Muscle of back (tissue), 11 donors: ENCODE measurements around the gene SLTM. TPM values are rescaled to one million over a fixed set of nuclear protein-coding genes. Genes with fewer than 3 reads are reported as not detected.
A peak's percentile ranks its signal among the peaks of the same experiment; 100 is the strongest.
"Not testable (repeated sequence)": the region's sequence is repeated elsewhere in the genome, so short reads cannot be mapped to it uniquely, and the experiment has no call there.

ENCODE experiments used
- DNase-seq, 3 donors: peaks; one replicate each; pipeline versions ENCODE4 v3.0.0 to v3.0.0-alpha.2; 2013
- polyA plus RNA-seq, 10 donors: library from polyadenylated mRNA; unstranded; fragments of 120-200 nt; gene quantifications; one replicate each; pipeline ENCODE4 v1.2.1, GENCODE V29; 2013; ENCODE audit not compliant: insufficient read length in 10 of 10

SLTM gene
- polyA plus RNA-seq, 10 donors: 48.8 to 81.5 (median 65.0) TPM

GRCh38 chr15:58931987-58932588, 1.4 kb downstream of the SLTM start:
- DNase-seq: peak; percentile 22 to 52 (median 25)

- no peak for DNase-seq
Measured at GRCh38 chr15:58929891-58930416, 3.5 kb downstream of the SLTM start.

GRCh38 chr15:58926823-58927222, 6.7 kb downstream of the SLTM start:
- no peak for DNase-seq

DNA sequence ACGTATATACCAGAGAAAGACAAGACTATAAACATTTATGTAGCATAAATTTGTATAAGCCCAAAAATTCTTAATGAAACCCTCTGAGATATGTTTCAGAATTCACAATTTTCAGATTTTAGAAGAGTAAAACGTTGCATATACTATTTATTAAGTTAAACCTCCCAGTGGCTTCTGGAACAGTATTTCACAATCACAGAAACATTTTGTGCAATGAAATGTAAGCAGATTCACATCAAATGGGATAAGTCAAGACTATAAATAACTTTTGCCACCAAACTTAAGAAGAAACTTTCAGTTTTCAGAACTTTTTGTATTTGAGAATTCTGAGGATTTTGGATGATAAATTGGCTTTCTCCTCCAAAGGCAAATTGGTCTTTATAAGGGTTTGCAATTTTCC, 9.2 kb downstream of the SLTM start:
- peak in 1 of 3 donors; percentile 12 for DNase-seq

DNA sequence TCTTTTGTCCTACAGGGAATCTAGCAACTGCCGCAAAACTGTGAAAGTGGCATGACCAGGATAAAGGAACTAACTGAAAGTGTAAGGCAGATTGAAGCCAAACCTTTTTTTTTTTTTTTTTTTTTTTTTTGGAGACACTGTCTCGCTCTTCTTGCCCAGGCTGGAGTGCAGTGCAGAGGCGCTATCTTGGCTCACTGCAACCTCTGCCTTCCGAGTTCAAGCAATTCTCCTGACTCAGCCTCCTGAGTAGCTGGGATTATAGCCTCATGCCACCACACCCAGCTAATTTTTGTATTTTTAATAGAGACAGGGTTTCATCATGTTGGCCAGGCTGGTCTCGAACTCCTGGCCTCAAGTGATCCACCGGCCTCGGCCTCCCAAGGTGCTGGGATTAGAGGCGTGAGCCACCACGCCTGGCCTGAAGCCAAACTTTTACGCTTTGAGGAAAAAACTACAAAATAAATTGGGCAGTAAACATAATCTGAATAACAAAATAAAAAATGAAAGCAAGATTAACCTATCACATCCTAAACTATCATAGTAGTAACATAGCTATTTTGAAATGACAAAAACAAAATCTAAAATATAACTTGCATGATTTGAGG, 9.7 kb downstream of the SLTM start:
- no peak for DNase-seq

- DNase-seq: no peak
Measured at GRCh38 chr15:58923284-58923683, 10.2 kb downstream of the SLTM start.

GRCh38 chr15:58921267-58921790, 12.2 kb downstream of the SLTM start:
- DNase-seq: no peak

- DNase-seq: not testable (repeated sequence)
Measured at GRCh38 chr15:58920447-58920846, 13.0 kb downstream of the SLTM start.

- no peak for DNase-seq
Measured at GRCh38 chr15:58919232-58919631, 14.2 kb downstream of the SLTM start.

DNA sequence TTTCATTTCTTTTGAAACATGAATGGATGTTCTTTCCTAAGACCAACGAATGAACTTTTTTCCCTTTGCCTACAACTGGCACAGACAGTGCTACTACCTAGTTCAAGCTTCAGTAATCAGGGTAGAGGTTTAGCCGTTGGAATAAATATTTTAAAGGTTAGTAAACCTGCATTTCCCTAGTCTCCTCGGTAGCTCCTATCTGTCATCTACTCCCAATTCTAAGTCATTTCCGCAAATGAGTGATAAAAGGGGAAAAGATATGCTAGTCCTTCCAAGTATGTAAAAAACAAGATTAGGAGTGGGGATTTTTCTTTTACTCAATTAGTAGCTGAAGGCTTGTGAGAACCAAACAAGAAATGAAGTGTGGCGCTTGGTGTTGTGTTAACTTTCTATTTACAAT, 15.2 kb downstream of the SLTM start:
- no peak for DNase-seq

- DNase-seq: not testable (repeated sequence)
Measured at GRCh38 chr15:58917613-58918129, 15.8 kb downstream of the SLTM start.

DNA sequence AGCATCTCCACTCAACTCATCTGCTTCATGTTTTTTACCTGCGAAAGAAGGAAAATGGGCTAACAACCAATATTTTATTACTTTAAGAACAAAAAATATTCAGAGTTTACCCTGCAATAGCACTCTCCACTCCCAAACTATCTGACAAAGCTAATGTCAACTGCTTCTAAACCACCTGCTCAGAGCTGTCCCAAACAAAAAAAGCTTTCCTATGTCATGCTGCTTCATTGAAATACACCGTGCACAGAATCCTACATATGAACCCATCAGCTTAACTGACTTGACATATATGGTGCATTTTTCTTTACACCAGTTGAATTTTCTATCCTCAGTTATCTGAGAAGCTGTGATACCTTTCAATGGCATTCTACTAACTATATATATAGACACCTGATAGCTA, 16.5 kb downstream of the SLTM start:
- DNase-seq: no peak

DNA sequence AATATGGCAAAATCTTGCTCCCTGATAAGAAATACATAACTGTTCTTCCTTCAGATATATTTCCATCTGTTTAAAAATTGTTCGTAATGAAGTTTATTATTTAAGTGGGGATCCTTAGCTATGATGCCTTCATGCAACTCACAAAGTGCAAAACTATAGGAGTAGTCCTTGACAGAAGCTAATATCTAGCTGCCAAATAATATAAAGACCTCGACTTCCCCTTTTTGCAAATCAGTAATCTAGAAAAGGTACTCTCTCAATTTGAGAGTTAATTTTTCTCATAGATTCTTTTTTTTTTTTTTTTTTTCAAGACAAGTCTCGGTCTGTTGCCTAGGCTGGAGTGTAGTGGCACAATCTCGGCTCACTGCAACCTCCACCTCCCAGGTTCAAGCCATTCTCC, 23.0 kb downstream of the SLTM start:
- DNase-seq: no peak

DNA sequence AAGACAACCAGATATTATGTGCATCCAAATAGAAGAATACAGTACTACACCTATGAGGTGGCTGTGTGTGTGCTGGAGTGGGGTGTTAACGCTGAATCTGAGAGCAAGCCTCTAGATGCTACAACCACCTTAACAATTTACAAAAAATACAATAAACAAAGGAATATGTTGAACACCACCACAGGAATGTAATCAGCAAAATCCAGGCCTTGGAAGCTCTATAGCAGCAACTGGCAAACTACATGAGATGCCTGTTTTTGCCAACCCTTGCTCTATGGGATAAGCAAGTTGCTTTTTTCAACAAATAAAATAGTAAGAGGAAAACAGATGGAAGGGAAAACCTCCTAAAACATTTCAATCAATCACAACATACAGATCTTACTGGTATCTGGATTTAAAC, 23.9 kb downstream of the SLTM start:
- DNase-seq: no peak

DNA sequence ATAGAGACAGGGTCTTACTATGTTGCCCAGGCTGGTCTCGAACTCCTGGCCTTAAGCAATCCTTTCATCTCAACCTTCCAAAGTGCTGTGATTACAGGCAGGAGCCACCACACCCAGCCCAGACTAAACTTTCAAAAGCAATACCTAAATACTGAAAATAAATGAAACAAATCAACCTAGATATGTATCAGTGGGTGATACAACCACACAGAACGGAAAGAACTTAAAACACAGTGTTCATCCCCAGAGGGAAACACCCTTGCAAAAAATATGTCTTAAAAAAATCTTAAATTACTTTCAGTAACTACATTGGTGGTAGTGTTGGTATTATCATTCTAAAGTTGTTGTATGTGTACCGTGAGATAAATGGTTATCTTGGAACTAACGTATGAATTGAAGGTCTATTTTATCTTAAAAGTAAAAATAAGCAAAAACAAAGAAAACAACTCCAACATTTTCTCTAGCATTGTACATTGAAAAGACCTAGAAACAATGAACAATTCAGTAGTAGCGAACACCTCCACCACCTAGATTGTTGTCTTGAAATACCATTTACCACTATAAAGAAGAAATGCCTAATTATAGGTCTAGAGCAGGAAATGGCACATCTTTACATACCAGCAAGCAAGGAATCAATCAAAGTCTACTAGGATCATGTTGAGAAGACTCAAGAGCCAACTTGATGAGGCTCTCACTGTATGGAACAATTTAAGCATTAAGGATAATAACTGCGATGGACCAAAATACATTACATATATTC, 24.7 kb downstream of the SLTM start:
- no peak for DNase-seq

GRCh38 chr15:58900631-58901030, 32.8 kb downstream of the SLTM start:
- no peak for DNase-seq

- DNase-seq: no peak
Measured at GRCh38 chr15:58898150-58898680, 35.3 kb downstream of the SLTM start.

GRCh38 chr15:58889363-58889762, 44.1 kb downstream of the SLTM start:
- DNase-seq: no peak

GRCh38 chr15:58886921-58887320, 46.6 kb downstream of the SLTM start:
- no peak for DNase-seq

- not testable (repeated sequence) for DNase-seq
Measured at GRCh38 chr15:58883926-58884325, 49.6 kb downstream of the SLTM start.

DNA sequence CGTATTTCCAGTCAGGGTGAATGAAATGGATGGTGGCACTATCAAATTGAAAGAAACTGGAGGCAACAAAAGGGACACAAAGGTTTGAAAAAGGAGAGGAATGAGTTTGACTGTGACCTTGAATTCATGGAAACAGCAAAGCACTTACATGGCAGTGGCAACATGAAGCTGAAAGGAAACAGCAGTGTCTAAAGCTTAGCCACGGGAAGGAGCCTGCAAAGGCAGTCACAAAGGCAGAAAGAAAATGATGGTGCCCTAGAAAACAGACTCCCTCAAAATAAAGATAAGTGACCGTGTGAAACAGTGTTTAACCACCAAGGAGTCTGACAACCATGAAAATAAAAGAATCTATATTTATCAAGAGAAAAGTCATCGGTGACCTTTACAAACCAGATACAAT, 51.2 kb downstream of the SLTM start:
- no peak for DNase-seq

DNA sequence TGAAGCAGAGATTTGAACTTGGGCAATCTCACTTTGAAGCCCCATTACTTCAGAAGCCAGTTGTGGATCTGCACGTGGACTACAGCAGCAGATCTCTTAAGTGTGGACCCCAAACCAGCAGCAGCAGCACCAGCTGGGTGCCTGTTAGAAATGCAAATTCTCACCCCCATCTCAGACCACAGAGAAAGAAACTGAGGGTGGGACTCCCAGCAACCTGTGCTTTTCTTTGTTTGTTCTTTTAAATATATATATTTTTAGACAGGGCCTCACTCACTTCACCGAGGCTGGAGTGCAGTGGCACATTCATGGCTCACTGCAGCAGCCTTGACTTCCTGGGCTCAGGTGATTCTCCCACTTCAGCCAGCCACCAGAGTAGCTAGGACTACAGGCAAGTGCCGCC, 53.2 kb downstream of the SLTM start:
- no peak for DNase-seq
